SU-DHL-6 (cell line): ENCODE data around the gene KCTD10.

Source experiments
- H2AFZ ChIP-seq: fragments of 200-600 bp; sonication (generic); 2 replicates; pipeline ENCODE4 v1.6.1; 2014; ENCODE audit warnings: low read depth, mild to moderate bottlenecking, moderate library complexity, mixed read lengths, antibody characterized with exemption, low read length; ENCODE audit not compliant: severe bottlenecking
- H3F3A ChIP-seq: fragments of 200-600 bp; shearing (Covaris generic); 2 replicates; pipeline ENCODE4 v1.6.0; 2016; ENCODE audit warnings: antibody characterized with exemption, mild to moderate bottlenecking; ENCODE audit not compliant: insufficient read depth
- H3K27ac ChIP-seq: fragments of 200-600 bp; sonication (generic); 2 replicates; pipeline ENCODE4 v1.5.1; 2016; ENCODE audit warnings: low read depth, mild to moderate bottlenecking, low read length, moderate library complexity, mixed read lengths
- H3K27me3 ChIP-seq: fragments of 200-600 bp; sonication (generic), shearing (Covaris generic); 2 replicates; pipeline ENCODE4 v1.6.0; 2014; ENCODE audit warnings: mild to moderate bottlenecking, low read length
- H3K36me3 ChIP-seq: fragments of 200-600 bp; sonication (generic); 2 replicates; pipeline ENCODE4 v1.6.1; 2014; ENCODE audit warnings: mild to moderate bottlenecking, low read length, mixed read lengths
- H3K4me2 ChIP-seq: fragments of 300-600, 200-600 bp; shearing (Covaris generic), sonication (generic); 2 replicates; pipeline ENCODE4 v1.6.0; 2014; ENCODE audit warnings: low read length, low read depth, mild to moderate bottlenecking; ENCODE audit not compliant: poor library complexity, severe bottlenecking
- H3K4me3 ChIP-seq: fragments of 200-600 bp; sonication (generic); 2 replicates; pipeline ENCODE4 v1.5.1; 2014; ENCODE audit warnings: antibody characterized with exemption, low read length, mild to moderate bottlenecking, mixed read lengths; ENCODE audit not compliant: insufficient read depth, poor library complexity, severe bottlenecking
- H3K79me2 ChIP-seq: fragments of 200-600 bp; sonication (generic); 2 replicates; pipeline ENCODE4 v1.6.1; 2014; ENCODE audit warnings: mild to moderate bottlenecking, low read length, moderate library complexity; ENCODE audit not compliant: insufficient read depth
- H3K9ac ChIP-seq: fragments of 200-600 bp; sonication (generic); 2 replicates; pipeline ENCODE4 v1.7.0; 2014; ENCODE audit warnings: mild to moderate bottlenecking, low read length
- H3K9me2 ChIP-seq: fragments of 200-600 bp; sonication (generic); replicated peaks from 2 replicates; pipeline ENCODE4 v1.6.1; 2014; ENCODE audit warnings: low read length; ENCODE audit not compliant: insufficient read depth
- H3K9me3 ChIP-seq: fragments of 200-600 bp; sonication (generic); 2 replicates; pipeline ENCODE4 v1.6.1; 2014; ENCODE audit warnings: low read length, mixed read lengths; ENCODE audit not compliant: insufficient read depth
- H4K20me1 ChIP-seq: fragments of 200-600 bp; sonication (generic); 2 replicates; pipeline ENCODE4 v1.6.1; 2014; ENCODE audit warnings: low read depth, mild to moderate bottlenecking, antibody characterized with exemption, low read length, moderate library complexity, mixed read lengths
- CTCF ChIP-seq: fragments of 200-600 bp; sonication (generic); IDR thresholded peaks from one replicate; pipeline ENCODE4 v1.5.1; 2017; ENCODE audit warnings: antibody characterized with exemption, mild to moderate bottlenecking, low read length, moderate library complexity; ENCODE audit not compliant: insufficient read depth, poor library complexity, severe bottlenecking
- EZH2phosphoT487 ChIP-seq: fragments of 200-600 bp; sonication (generic), shearing (Covaris generic); conservative IDR thresholded peaks from 2 replicates; pipeline ENCODE4 v1.6.1; 2018; ENCODE audit warnings: mild to moderate bottlenecking, antibody characterized with exemption, low read length, moderate library complexity, mixed read lengths

Gene KCTD10

DNA sequence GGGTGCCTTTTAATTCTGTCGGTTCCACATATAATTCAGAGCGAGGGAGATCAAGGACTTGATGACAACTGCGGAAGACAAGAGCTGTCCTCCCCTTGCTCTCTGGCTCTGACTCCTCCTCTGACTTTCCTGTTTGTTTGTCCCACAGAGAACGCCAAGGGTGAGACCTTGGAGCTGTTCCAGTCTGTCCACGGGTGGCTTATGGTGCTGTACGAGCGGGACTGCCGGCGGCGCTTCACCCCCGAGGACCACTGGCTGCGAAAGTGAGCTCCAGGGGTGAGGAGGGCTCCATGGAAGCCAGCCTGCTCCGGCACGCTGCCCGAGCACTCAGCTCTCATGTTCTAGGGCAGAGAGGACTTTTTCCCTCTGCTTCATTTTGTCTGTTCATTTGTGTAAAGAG lies 33.1 kb upstream of the KCTD10 start:
- Histone ChIP-seq H3F3A (no peaks in the 10 kb centered on the region), H3K9ac (no peak overlapping the region), H3K4me2 (no peak overlapping the region), H3K27me3 (no peaks in the 10 kb centered on the region), H3K79me2 (no peaks in the 10 kb centered on the region), H3K9me3 (no peaks in the 10 kb centered on the region), H4K20me1 (no peaks in the 10 kb centered on the region), H3K4me3 (no peak overlapping the region), H3K27ac (no peak overlapping the region), H3K36me3 (no peaks in the 10 kb centered on the region), H3K9me2 (no peaks in the 10 kb centered on the region), H2AFZ (no peak overlapping the region)
- TF ChIP-seq CTCF (no peak), EZH2phosphoT487 (no peak)

DNA sequence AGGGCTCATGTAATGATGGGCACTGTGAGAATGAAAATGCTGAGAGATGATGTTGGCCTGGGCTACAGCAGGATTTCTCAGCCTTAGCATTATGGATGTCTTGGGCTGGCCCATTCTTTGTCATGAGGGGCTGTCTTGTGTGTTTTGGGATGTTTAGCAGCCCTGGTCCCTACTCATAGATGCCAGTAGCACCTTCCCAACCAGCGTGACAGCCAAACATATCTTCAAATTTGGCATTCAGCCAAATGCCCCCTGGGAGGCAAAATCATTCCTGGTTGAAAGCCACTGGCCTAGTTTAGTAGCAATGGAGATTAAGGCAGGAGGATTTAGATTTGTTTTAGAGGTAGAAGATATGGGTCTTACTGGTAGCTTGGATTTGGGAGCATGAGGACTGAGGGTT lies 27.0 kb upstream of the KCTD10 start:
- H2AFZ ChIP-seq, result no peak overlapping the region
- H3K9ac ChIP-seq, result no peak overlapping the region
- H3K4me3 ChIP-seq, result no peak overlapping the region
- no peak overlapping the region for H3K27ac ChIP-seq
- H3K9me2 ChIP-seq, result no peaks in the 10 kb centered on the region
- H3F3A ChIP-seq, result no peaks in the 10 kb centered on the region
- H3K4me2 ChIP-seq, result no peak overlapping the region
- no peaks in the 10 kb centered on the region for H4K20me1 ChIP-seq
- TF ChIP-seq EZH2phosphoT487 (no peak), CTCF (no peak)
- H3K9me3 ChIP-seq, result no peaks in the 10 kb centered on the region
- H3K79me2 ChIP-seq, result no peaks in the 10 kb centered on the region
- H3K27me3 ChIP-seq, result no peaks in the 10 kb centered on the region
- no peaks in the 10 kb centered on the region; the same call in 1 of the 2 replicates for H3K36me3 ChIP-seq

GRCh38 chr12:109503611-109504010 lies 26.5 kb upstream of the KCTD10 start:
- no peaks in the 10 kb centered on the region for H3K9me2 ChIP-seq
- TF ChIP-seq CTCF, result no peak
- no peak for TF ChIP-seq EZH2phosphoT487
- H3K9ac ChIP-seq, result no peak overlapping the region
- no peaks in the 10 kb centered on the region for H3F3A ChIP-seq
- no peak overlapping the region for H2AFZ ChIP-seq
- no peaks in the 10 kb centered on the region for H3K79me2 ChIP-seq
- H3K4me3 ChIP-seq, result no peak overlapping the region
- H3K4me2 ChIP-seq, result no peak overlapping the region
- no peaks in the 10 kb centered on the region for H3K27me3 ChIP-seq
- no peaks in the 10 kb centered on the region; the same call in 1 of the 2 replicates for H3K36me3 ChIP-seq
- no peak overlapping the region for H3K27ac ChIP-seq
- no peaks in the 10 kb centered on the region for H4K20me1 ChIP-seq
- H3K9me3 ChIP-seq, result no peaks in the 10 kb centered on the region

- H3K9me3 ChIP-seq, result no peaks in the 10 kb centered on the region
- H4K20me1 ChIP-seq, result no peaks in the 10 kb centered on the region
- no peak for TF ChIP-seq EZH2phosphoT487
- TF ChIP-seq CTCF, result no peak
- H3K9me2 ChIP-seq, result no peaks in the 10 kb centered on the region
- H3K36me3 ChIP-seq, result no peaks in the 10 kb centered on the region; the same call in 1 of the 2 replicates
- H3K27me3 ChIP-seq, result no peaks in the 10 kb centered on the region
- H3K79me2 ChIP-seq, result no peaks in the 10 kb centered on the region
- no peaks in the 10 kb centered on the region for H3F3A ChIP-seq
- no peak overlapping the region for H3K4me2 ChIP-seq
- H3K27ac ChIP-seq, result no peak overlapping the region
- no peak overlapping the region for H3K4me3 ChIP-seq
- no peak overlapping the region for H2AFZ ChIP-seq
- H3K9ac ChIP-seq, result no peak overlapping the region
These were observed 25.2 kb upstream of the KCTD10 start for GRCh38 chr12:109502332-109502731.
